GM08714 (cell line): ENCODE results near the gene DCUN1D1.

Experiments used
- H3K4me3 ChIP-seq: fragments of 200-500 bp; sonication (Bioruptor generic); 2 replicates; pipeline ENCODE4 v1.5.1; 2014; ENCODE audit warnings: mild to moderate bottlenecking, low read length, inconsistent platforms
- ZNF274 ChIP-seq: IDR thresholded peaks from 2 replicates; pipeline ENCODE4 v1.6.1; 2012; ENCODE audit warnings: mild to moderate bottlenecking, low read depth, low read length

The DCUN1D1 gene

GRCh38 chr3:182935803-182936202 is 44.5 kb downstream of the DCUN1D1 start:
- no peak overlapping the region for H3K4me3 ChIP-seq
- TF ChIP-seq ZNF274 = no peak

GRCh38 chr3:182925944-182926337 is 54.4 kb downstream of the DCUN1D1 start:
- H3K4me3 ChIP-seq = no peak overlapping the region
- no peak for TF ChIP-seq ZNF274

GRCh38 chr3:182925330-182925943 is 54.9 kb downstream of the DCUN1D1 start:
- no peak overlapping the region for H3K4me3 ChIP-seq
- no peak for TF ChIP-seq ZNF274

- no peak for TF ChIP-seq ZNF274
- no peak overlapping the region for H3K4me3 ChIP-seq
Measured at GRCh38 chr3:182921665-182922355, 58.5 kb downstream of the DCUN1D1 start.

- no peak overlapping the region for H3K4me3 ChIP-seq
- no peak for TF ChIP-seq ZNF274
Measured at GRCh38 chr3:182920515-182921084, 59.7 kb downstream of the DCUN1D1 start.

- H3K4me3 ChIP-seq = no peak overlapping the region
- TF ChIP-seq ZNF274 = no peak
Measured at GRCh38 chr3:182919866-182920357, 60.4 kb downstream of the DCUN1D1 start.

GRCh38 chr3:182917134-182917533 is 63.2 kb downstream of the DCUN1D1 start:
- no peak for TF ChIP-seq ZNF274
- no peak overlapping the region for H3K4me3 ChIP-seq

- no peak overlapping the region for H3K4me3 ChIP-seq
- TF ChIP-seq ZNF274 = no peak
Measured at GRCh38 chr3:182914341-182914740, 66.0 kb downstream of the DCUN1D1 start.

GRCh38 chr3:182913889-182914288 is 66.4 kb downstream of the DCUN1D1 start:
- TF ChIP-seq ZNF274 = no peak
- peak overlapping the region; percentile 41; the same call in 1 of the 2 replicates for H3K4me3 ChIP-seq

- TF ChIP-seq ZNF274 = no peak
- no peak overlapping the region for H3K4me3 ChIP-seq
Measured at GRCh38 chr3:182912474-182912873, 67.9 kb downstream of the DCUN1D1 start.

- H3K4me3 ChIP-seq = no peak overlapping the region
- TF ChIP-seq ZNF274 = no peak
Measured at GRCh38 chr3:182911782-182912111, 68.6 kb downstream of the DCUN1D1 start.

GRCh38 chr3:182910936-182911781 is 69.2 kb downstream of the DCUN1D1 start:
- no peak overlapping the region for H3K4me3 ChIP-seq
- TF ChIP-seq ZNF274 = no peak

GRCh38 chr3:182909318-182910040 is 70.9 kb downstream of the DCUN1D1 start:
- no peak overlapping the region for H3K4me3 ChIP-seq
- TF ChIP-seq ZNF274 = no peak

GRCh38 chr3:182908471-182908870 is 71.9 kb downstream of the DCUN1D1 start:
- H3K4me3 ChIP-seq = no peak overlapping the region
- TF ChIP-seq ZNF274 = no peak
